HK-2 (cell line): Measurements from ENCODE around the gene DMRTC2.
"Not testable (repeated sequence)": the region's sequence is repeated elsewhere in the genome, so short reads cannot be mapped to it uniquely, and the experiment has no call there.

Experiments used
- DNase-seq: peaks from one replicate; pipeline ENCODE4 v3.0.0-alpha.2; 2018; ENCODE audit not compliant: unreplicated experiment

The DMRTC2 gene

DNA sequence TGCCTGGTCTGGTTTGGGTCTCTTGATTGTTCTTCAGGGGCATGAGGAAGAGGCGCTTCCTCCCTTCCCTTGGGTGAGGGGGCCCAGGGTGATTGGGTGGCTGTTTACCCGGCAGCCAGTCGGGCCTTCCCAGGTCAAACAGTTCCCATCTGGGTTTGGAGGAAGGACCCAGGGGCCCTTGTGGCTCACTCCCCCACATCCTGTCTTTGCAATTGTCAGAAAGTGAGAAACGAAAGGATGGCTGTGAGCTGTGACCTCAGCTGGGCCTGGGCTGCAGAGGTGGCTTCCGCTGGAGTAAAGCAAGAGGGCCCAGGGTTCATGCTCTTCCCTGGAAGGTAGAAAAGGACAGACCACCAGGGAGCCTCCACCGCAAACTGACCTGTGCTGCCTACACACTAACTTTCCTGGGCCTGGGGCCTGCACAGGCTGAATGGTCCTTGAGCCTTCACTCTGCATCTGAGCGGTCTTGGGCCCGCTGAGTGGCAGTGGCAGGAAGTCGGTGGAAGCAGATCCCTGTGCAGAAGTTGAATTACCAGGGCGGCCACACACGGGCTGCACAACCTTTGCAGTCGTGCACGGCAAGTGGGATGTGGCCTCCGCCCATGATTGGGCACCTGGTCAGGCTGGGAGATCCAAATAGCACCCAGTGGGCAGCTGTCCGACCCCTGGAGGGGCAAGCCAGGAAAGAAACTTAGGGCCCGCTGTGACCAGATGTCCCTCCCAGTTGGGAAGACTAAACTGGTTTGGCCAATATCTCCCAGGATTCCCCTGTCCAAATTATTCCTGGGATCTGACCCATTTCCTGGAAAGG, 26.9 kb downstream of the DMRTC2 start:
- DNase-seq: peak; percentile 43

GRCh38 chr19:41872384-41872774, 27.5 kb downstream of the DMRTC2 start:
- peak; percentile 44 for DNase-seq

DNA sequence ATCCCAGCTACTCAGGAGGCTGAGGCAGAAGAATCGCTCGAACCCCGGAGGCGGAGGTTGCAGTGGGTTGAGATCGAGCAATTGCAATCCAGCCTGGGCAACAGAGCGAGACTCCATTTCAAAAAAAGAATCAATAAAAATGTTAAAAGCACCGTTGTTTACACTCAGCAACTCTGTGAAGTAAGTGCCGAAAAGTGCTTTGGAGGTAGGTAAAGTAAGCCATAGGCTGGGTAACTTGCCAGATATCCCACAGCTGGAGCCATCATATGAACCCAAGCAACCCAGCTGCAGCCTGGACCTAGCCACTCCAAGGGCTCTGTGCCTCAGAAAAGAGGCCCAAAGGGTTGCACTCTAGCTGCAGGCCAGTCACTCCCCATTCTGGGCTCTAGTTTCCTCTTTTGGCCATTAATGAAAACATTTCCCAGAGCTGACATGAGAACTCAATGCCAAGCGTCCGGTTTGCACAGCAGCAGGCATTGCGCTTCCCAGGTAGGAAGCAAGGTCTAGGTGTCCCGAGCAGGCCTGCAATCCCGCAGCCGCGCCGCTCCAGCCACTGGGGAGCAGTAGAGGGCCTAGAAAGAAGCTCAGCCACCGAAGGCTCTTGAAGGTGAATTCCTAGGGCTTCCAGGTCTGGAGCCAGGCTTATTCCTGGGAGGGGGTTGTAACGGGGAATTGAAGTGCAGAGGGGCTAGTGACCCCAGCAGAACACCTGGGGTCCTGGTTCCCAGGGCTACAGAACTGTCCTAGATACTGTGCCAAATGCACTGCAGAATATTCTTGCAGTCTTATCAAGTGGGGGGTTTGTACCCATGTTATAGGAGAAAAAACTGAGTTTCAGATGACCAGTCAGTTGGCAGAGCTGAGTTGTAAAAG, 28.2 kb downstream of the DMRTC2 start:
- DNase-seq: peak; percentile 88

GRCh38 chr19:41875973-41876372, 31.1 kb downstream of the DMRTC2 start:
- DNase-seq: not testable (repeated sequence)

DNA sequence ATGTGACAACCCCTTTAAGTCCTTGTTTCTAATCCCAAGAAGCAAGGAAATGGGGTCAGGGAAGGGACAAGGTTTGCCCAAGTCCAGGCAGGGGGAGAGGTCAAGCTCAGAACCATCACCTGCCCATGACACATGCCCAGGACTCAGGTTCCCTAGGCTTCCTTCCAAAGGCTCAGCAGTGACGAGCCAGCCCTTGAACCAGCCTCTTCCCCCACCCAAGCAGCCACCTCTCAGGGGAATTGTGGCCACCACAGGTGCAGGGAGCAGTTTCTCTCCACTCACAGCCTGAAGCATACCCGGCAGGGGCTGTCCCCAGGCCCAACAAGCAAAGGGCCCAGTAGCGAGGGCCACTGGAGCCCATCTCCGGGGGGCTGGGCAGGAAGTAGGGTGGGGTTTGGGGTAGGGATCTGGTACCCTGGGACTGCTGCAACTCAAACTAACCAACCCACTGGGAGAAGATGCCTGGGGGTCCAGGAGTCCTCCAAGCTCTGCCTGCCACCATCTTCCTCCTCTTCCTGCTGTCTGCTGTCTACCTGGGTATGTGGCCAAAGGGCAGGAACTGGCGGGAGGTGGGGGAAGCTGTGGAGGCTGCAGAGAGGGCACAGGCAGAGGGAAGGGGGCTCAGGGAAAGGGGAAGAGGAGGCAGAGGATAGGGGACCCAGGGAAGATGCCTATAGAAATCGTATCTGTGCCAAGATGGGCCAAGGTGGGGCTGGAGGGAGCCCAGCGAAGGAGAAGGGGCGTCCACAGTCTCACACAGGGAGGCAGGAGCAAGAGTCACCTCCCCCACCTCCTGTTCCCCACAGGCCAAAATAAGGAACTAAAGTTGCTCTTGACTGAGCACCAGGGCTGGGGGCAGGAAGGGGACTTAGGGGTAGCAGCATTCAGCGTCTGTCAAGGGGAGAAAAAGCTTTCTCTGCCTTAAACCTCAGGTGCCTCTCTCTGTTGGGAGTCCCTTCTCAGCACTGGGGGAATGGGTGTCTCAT, 32.3 kb downstream of the DMRTC2 start, which contains the start of gene CD79A:
TSS of gene CD79A (plus strand) at position 433 of the 986 bp plus-strand sequence. CDS start at position 459, 26 bp downstream.
- DNase-seq: no peak

- no peak for DNase-seq
These were observed 33.4 kb downstream of the DMRTC2 start for GRCh38 chr19:41877916-41878905.

GRCh38 chr19:41879080-41879479, 34.2 kb downstream of the DMRTC2 start:
- DNase-seq: no peak

GRCh38 chr19:41879670-41880328, 35.0 kb downstream of the DMRTC2 start:
- no peak for DNase-seq

- DNase-seq: no peak
These were observed 35.5 kb downstream of the DMRTC2 start for GRCh38 chr19:41880329-41880708.

GRCh38 chr19:41882568-41883462, 38.0 kb downstream of the DMRTC2 start, which contains the start of gene ARHGEF1:
Gene ARHGEF1, plus strand, starts transcription at chr19:41883184. Its CDS starts 4,899 bp downstream, at chr19:41888083.
- DNase-seq: peak; percentile 50

GRCh38 chr19:41883463-41883820, 38.6 kb downstream of the DMRTC2 start:
- no peak for DNase-seq

GRCh38 chr19:41883821-41884733, 39.2 kb downstream of the DMRTC2 start:
- peak; percentile 95 for DNase-seq

- DNase-seq: no peak
These were observed 42.2 kb downstream of the DMRTC2 start for GRCh38 chr19:41886761-41887710.

DNA sequence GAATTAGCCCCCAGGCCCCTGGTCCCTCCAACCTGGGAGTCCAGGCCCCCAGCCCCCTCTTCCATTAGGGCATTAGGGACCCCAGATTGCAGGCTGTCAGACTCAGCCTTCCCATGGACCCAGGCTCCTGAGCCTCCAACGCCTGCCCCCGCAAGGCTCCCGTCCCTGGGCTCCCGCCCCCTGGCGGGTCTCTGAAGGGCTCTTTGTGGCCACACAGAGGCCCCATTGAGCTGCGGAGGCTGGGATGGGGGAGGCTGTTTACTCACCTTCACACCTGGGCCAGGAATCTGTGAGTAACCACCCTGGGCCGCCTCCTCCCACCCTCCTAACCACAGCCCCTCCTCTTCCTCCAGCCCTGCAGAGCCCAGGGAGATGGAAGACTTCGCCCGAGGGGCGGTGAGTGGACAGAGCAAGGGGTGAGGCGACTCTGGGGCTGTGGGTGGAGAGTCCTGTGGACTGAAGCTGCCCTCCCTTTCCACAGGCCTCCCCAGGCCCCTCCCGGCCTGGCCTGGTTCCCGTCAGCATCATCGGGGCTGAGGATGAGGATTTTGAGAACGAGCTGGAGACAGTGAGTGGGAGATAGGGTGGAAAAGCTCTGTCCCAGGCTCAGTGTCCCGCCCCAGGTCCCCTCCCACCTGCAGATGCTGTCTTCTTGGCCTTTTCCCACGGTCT, 43.0 kb downstream of the DMRTC2 start:
- peak; percentile 92 for DNase-seq

GRCh38 chr19:41888926-41889325, 44.1 kb downstream of the DMRTC2 start:
- no peak for DNase-seq

- DNase-seq: no peak
These were observed 45.1 kb downstream of the DMRTC2 start for GRCh38 chr19:41889896-41890295.
